Stomach (tissue), 9 donors: ENCODE results near the gene DNAJB7. TPM values are rescaled to one million over a fixed set of nuclear protein-coding genes. Genes with fewer than 3 reads are reported as not detected.
A peak's percentile ranks its signal among the peaks of the same experiment; 100 is the strongest.

Source experiments
- DNase-seq, 2 donors: peaks; one replicate each; pipeline versions ENCODE4 v3.0.0 to v3.0.0-alpha.2; 2013 to 2019
- H3K27ac ChIP-seq, 5 donors: fragments of 200-600 bp in 4 of 5; sonication (generic) in 4 of 5; one replicate each; pipeline ENCODE4 v1.5.1; 2013 to 2019; ENCODE audit warnings: mild to moderate bottlenecking in 1 of 5, moderate library complexity in 1 of 5
- H3K27me3 ChIP-seq, 3 donors: fragments of 200-600 bp; sonication (generic); one replicate each; pipeline ENCODE4 v1.5.1; 2017 to 2019; ENCODE audit warnings: mixed run types in 1 of 3
- H3K36me3 ChIP-seq, 4 donors: fragments of 200-600 bp; sonication (generic); 1 replicate in 3 of 4; 2 replicates in 1 of 4; pipeline ENCODE4 v1.5.1; 2016 to 2019
- H3K4me1 ChIP-seq, 4 donors: fragments of 200-600 bp; sonication (generic); one replicate each; pipeline ENCODE4 v1.5.1; 2016 to 2019
- H3K4me3 ChIP-seq, 4 donors: fragments of 200-600 bp; sonication (generic) in 3 of 4; one replicate each; pipeline ENCODE4 v1.5.1; 2016 to 2019; ENCODE audit warnings: mild to moderate bottlenecking in 1 of 4
- H3K9me3 ChIP-seq, 4 donors: fragments of 200-600 bp; sonication (generic); one replicate each; pipeline ENCODE4 v1.5.1; 2016 to 2019
- EP300 ChIP-seq: sonication (generic); formaldehyde crosslinking; IDR thresholded peaks from one replicate; pipeline ENCODE4 v1.6.1; 2017; ENCODE audit warnings: antibody characterized with exemption
- POLR2A ChIP-seq, 4 donors: fragments of 450-650 bp; IDR thresholded peaks; one replicate each; pipeline ENCODE4 v1.6.1; 2016; ENCODE audit warnings: antibody characterized with exemption in 4 of 4, control low read depth in 2 of 4, mild to moderate bottlenecking in 1 of 4, moderate library complexity in 1 of 4
- POLR2AphosphoS5 ChIP-seq, 3 donors: sonication (generic); formaldehyde crosslinking; IDR thresholded peaks; one replicate each; pipeline ENCODE4 v1.6.1; 2016; ENCODE audit warnings: antibody characterized with exemption in 3 of 3
- WGBS, 5 donors: extraction: QIAGEN DNeasy Blood & Tissue Kit in 3 of 5; methylation state at CpG; one replicate each; pipeline versions ENCODE4 v1.1.5 to v1.1.7; 2013 to 2018; 5-methylcytosine and 5-hydroxymethylcytosine counted together
- intact Hi-C: fragments of 100-400 bp; cut with DNase I; formaldehyde crosslinking; loops from one replicate; pipeline ENCODE4 v1.15.1; 2023; ENCODE audit warnings: low total_unique reads
- polyA plus RNA-seq, 3 donors: library from polyadenylated mRNA; stranded (reverse); fragments of 200-250 nt; gene quantifications; one replicate each; pipeline ENCODE4 v1.2.3, GENCODE V29; 2013
- small RNA-seq, 4 donors: library from RNA; depleted of rRNA; stranded (forward); fragments of <200 nt; gene quantifications; one replicate each; pipeline ENCODE3, GENCODE V24; 2016
- total RNA-seq, 5 donors: library from RNA; depleted of rRNA; stranded (reverse); fragments of >200 nt; gene quantifications; one replicate each; pipeline versions ENCODE4 v1.1.0 to v1.2.3, GENCODE V29; 2014 to 2016
- TF ChIP-seq, protein P1 (sequence below), 7 experiments: fragments of 450-650 bp in 4 of 7; fragments of 200-600 bp in 3 of 7; sonication (generic) in 3 of 7; IDR thresholded peaks; one replicate each; pipeline ENCODE4 v1.5.1; 2016 to 2019; ENCODE audit warnings: antibody characterized with exemption in 7 of 7, control low read depth in 2 of 7, mild to moderate bottlenecking in 1 of 7
- donor health status: healthy with polysubstance abuse.
- donor health status: Bipolar disorder and iron deficiency.
- donor health status: healthy.

DNAJB7 gene
- total and polyA plus RNA-seq, 8 donors, result not detected

DNA sequence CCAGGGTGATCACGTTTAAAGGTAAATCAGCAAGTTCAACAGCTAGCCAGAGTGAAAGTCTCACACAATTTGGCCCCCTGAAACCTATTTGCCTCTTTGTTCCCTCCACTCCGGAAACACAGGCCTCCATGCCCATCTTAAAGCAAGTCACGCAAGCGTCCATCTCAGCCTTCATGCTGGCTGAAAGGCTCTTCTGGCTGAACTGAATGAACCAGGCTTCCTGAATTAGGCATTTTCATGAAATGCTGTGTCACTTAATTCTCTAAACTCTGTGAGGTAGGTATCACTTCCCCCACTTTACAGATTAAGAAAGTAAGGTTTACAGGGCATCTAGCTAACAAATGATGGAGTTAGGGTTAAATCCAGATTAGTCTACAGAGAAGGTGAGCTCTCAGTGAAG lies 44.2 kb downstream of the DNAJB7 start:
- no peaks in the 10 kb centered on the region for H3K27me3 ChIP-seq
- intact Hi-C loops, result no loop called here
- TF ChIP-seq POLR2A (IDR thresholded peaks at IDR 0.05) (no peak), EP300 (no peak), POLR2AphosphoS5 (IDR thresholded peaks at IDR 0.05) (no peak)
- TF ChIP-seq, protein P1, sequence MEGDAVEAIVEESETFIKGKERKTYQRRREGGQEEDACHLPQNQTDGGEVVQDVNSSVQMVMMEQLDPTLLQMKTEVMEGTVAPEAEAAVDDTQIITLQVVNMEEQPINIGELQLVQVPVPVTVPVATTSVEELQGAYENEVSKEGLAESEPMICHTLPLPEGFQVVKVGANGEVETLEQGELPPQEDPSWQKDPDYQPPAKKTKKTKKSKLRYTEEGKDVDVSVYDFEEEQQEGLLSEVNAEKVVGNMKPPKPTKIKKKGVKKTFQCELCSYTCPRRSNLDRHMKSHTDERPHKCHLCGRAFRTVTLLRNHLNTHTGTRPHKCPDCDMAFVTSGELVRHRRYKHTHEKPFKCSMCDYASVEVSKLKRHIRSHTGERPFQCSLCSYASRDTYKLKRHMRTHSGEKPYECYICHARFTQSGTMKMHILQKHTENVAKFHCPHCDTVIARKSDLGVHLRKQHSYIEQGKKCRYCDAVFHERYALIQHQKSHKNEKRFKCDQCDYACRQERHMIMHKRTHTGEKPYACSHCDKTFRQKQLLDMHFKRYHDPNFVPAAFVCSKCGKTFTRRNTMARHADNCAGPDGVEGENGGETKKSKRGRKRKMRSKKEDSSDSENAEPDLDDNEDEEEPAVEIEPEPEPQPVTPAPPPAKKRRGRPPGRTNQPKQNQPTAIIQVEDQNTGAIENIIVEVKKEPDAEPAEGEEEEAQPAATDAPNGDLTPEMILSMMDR (IDR thresholded peaks at IDR 0.05), result no peak
- no peaks in the 10 kb centered on the region for H3K9me3 ChIP-seq
- WGBS, 5 donors, result 82 to 90% (median 85%) methylated on average over 4 of the region's 4 CpGs
- DNase-seq, result no peak
- H3K27ac ChIP-seq, result no peak overlapping the region
- H3K36me3 ChIP-seq, result peaks cover 0 to 17% (median 2%) of the 10 kb centered on the region in 4 donors
- H3K4me1 ChIP-seq, result peaks cover 19 to 40% (median 26%) of the 10 kb centered on the region in 4 donors
- H3K4me3 ChIP-seq, result peak overlapping the region in 2 of 4 donors; percentile 83 to 92

DNA sequence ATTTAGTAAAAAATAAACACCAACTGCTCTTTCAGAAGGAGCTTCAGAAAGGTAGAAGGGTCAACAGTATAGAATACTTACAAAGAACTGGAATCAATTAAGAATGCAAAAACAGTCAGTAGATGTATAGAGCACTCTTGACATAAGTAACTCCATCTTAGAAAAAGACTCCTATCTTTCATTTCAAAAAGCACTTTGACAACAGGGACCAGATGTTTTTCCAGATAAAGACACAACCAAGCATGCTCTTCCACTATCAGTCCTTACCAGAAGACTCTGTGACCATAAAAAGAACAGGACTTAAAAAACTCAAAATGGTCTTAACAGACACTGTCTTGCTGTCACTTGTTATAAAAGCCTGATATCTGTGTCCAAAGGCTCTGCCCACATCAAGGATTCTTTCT lies 48.0 kb downstream of the DNAJB7 start:
- H3K4me3 ChIP-seq, result no peak overlapping the region
- H3K27me3 ChIP-seq, result no peaks in the 10 kb centered on the region
- TF ChIP-seq EP300, result no peak
- TF ChIP-seq, protein P1 (IDR thresholded peaks at IDR 0.05), result no peak
- TF ChIP-seq POLR2A (IDR thresholded peaks at IDR 0.05), result no peak
- TF ChIP-seq POLR2AphosphoS5 (IDR thresholded peaks at IDR 0.05), result no peak
- H3K9me3 ChIP-seq, result no peaks in the 10 kb centered on the region
- no peak overlapping the region for H3K27ac ChIP-seq
- DNase-seq, result no peak
- H3K36me3 ChIP-seq, result peaks cover 0 to 13% (median 2%) of the 10 kb centered on the region in 4 donors
- H3K4me1 ChIP-seq, result peaks cover 15 to 28% (median 20%) of the 10 kb centered on the region in 4 donors
- intact Hi-C loops, result no loop called here

Small RNA genes lying within 50 kb of the gene (small RNA-seq; reads per million reads assigned to genes)
- gene MIR4766, result 0 reads per million in 4 donors

Other genes starting within 250 kb of the DNAJB7 start
- gene MRTFA, start 225.4 kb downstream of the DNAJB7 start, total RNA-seq, result 100 to 1,000 TPM in 2 of 5 donors, 10 to 100 TPM in 3; 40.4 to 706 (median 99.8) TPM
- gene MRTFA, start 225.4 kb downstream of the DNAJB7 start, polyA plus RNA-seq, result 10 to 100 TPM; 11.1 to 20.2 (median 14.7) TPM
- not detected for gene MCHR1, start 182.6 kb downstream of the DNAJB7 start, total RNA-seq
- gene MCHR1, start 182.6 kb downstream of the DNAJB7 start, polyA plus RNA-seq, result under 1 TPM in 2 of 3 donors, not detected in 1; 0.08 to 0.25 TPM
- 10 to 100 TPM in 2 of 5 donors, 1 to 10 TPM in 2, not detected in 1; 4.6 to 27.0 (median 14.7) TPM for gene SLC25A17, start 42.8 kb downstream of the DNAJB7 start, total RNA-seq
- 10 to 100 TPM; 10.4 to 13.4 (median 10.7) TPM for gene SLC25A17, start 42.8 kb downstream of the DNAJB7 start, polyA plus RNA-seq
- gene ST13, start 5.5 kb downstream of the DNAJB7 start, total RNA-seq, result 100 to 1,000 TPM in 3 of 5 donors, 10 to 100 TPM in 2; 67.5 to 288 (median 105) TPM
- gene ST13, start 5.5 kb downstream of the DNAJB7 start, polyA plus RNA-seq, result 100 to 1,000 TPM in 1 of 3 donors, 10 to 100 TPM in 2; 77.3 to 200 (median 83.8) TPM
- gene XPNPEP3, start 5.0 kb downstream of the DNAJB7 start, total RNA-seq, result 10 to 100 TPM in 1 of 5 donors, 1 to 10 TPM in 4; 4.9 to 12.5 (median 6.4) TPM
- gene XPNPEP3, start 5.0 kb downstream of the DNAJB7 start, polyA plus RNA-seq, result 1 to 10 TPM; 3.0 to 4.0 (median 3.4) TPM
- gene RBX1, start 89.3 kb upstream of the DNAJB7 start, total RNA-seq, result 10 to 100 TPM in 3 of 5 donors, 1 to 10 TPM in 2; 4.0 to 69.0 (median 17.1) TPM
- 10 to 100 TPM; 81.4 to 95.1 (median 85.0) TPM for gene RBX1, start 89.3 kb upstream of the DNAJB7 start, polyA plus RNA-seq
- gene EP300, start 230.5 kb upstream of the DNAJB7 start, total RNA-seq, result 100 to 1,000 TPM in 3 of 5 donors, 10 to 100 TPM in 2; 75.0 to 164 (median 116) TPM
- gene EP300, start 230.5 kb upstream of the DNAJB7 start, polyA plus RNA-seq, result 1 to 10 TPM; 4.3 to 6.0 (median 5.7) TPM